ENCODE data around the gene ACACA.
"Not testable (repeated sequence)": the region's sequence is repeated elsewhere in the genome, so short reads cannot be mapped to it uniquely, and the experiment has no call there.

The ACACA gene

DNA sequence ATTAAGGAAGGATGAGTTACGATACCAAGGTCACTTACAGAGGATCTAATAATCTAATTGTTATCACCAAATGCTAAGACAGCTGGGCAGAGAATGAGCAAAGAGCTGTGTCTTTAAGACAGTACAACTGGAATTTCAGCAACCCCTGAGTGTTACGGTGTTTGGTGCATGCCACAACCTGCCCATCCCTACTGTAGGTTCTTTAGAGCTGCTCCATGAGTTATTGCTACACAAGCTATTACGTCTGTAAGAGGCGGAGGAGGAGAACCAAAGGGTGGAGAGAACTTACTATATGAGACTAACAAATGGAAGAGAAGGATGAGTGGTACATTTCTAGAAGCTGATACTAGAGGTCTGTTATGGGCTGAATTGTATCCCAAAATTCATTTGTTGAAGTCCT is 45.1 kb downstream of the ACACA start:
- TF ChIP-seq, protein P1, sequence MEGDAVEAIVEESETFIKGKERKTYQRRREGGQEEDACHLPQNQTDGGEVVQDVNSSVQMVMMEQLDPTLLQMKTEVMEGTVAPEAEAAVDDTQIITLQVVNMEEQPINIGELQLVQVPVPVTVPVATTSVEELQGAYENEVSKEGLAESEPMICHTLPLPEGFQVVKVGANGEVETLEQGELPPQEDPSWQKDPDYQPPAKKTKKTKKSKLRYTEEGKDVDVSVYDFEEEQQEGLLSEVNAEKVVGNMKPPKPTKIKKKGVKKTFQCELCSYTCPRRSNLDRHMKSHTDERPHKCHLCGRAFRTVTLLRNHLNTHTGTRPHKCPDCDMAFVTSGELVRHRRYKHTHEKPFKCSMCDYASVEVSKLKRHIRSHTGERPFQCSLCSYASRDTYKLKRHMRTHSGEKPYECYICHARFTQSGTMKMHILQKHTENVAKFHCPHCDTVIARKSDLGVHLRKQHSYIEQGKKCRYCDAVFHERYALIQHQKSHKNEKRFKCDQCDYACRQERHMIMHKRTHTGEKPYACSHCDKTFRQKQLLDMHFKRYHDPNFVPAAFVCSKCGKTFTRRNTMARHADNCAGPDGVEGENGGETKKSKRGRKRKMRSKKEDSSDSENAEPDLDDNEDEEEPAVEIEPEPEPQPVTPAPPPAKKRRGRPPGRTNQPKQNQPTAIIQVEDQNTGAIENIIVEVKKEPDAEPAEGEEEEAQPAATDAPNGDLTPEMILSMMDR (IDR thresholded peaks at IDR 0.05; ENCODE audit: low read depth, low read length, missing control alignments) = no peak
- no peak for DNase-seq (ENCODE audit: extremely low read depth, low read depth)
- H3K4me3 ChIP-seq (replicated peaks; ENCODE audit: low read depth, low read length) = no peak overlapping the region

DNA sequence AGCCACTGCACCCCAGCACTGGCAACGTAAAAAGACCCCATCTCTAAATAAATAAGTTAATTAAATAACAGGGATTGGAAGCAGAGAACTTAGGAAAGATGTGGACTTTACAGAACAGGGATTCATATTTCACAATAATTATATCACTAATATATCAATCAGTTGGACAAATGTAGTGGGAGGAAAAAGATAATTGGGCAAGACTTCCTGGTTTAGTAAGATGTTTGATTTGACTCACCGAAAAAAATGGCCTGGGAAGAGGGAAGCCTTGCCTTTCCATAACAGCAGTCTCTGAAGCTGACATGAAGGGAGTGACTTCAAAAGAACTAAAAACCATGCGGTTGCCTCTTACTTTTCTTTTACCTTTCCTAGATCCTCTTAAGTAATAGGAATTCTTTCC is 46.0 kb downstream of the ACACA start:
- TF ChIP-seq, protein P1 (IDR thresholded peaks at IDR 0.05; ENCODE audit: low read depth, low read length, missing control alignments) = no peak
- H3K4me3 ChIP-seq (replicated peaks; ENCODE audit: low read depth, low read length) = no peak overlapping the region
- no peak for DNase-seq (ENCODE audit: extremely low read depth, low read depth)

DNA sequence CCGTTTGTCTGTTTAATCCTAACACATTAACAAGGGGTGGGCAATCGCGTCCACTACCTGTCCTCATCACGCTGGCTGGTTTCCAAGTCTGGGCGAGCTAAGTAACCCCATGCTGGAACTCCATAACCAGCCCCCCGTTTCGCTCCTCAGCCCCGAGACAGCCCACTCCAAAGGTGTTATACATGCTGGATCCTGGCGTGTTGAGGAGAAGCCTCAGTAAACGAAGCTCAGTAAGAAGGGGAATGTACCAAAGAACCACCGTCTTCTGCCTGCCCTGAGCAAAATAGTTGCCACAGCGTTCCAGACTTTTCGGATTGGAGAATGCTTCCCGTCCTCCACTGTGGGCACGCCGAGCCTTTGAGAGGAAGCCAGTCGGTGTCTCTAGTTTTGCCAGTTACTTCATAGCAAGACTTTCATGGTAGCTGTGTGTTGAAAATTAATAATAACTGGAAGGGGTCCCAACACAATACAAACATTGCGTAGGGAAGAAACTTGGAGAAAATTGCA is 46.9 kb downstream of the ACACA start:
- DNase-seq (ENCODE audit: extremely low read depth, low read depth) = no peak
- H3K4me3 ChIP-seq (replicated peaks; ENCODE audit: low read depth, low read length) = peak overlapping the region; percentile 21

DNA sequence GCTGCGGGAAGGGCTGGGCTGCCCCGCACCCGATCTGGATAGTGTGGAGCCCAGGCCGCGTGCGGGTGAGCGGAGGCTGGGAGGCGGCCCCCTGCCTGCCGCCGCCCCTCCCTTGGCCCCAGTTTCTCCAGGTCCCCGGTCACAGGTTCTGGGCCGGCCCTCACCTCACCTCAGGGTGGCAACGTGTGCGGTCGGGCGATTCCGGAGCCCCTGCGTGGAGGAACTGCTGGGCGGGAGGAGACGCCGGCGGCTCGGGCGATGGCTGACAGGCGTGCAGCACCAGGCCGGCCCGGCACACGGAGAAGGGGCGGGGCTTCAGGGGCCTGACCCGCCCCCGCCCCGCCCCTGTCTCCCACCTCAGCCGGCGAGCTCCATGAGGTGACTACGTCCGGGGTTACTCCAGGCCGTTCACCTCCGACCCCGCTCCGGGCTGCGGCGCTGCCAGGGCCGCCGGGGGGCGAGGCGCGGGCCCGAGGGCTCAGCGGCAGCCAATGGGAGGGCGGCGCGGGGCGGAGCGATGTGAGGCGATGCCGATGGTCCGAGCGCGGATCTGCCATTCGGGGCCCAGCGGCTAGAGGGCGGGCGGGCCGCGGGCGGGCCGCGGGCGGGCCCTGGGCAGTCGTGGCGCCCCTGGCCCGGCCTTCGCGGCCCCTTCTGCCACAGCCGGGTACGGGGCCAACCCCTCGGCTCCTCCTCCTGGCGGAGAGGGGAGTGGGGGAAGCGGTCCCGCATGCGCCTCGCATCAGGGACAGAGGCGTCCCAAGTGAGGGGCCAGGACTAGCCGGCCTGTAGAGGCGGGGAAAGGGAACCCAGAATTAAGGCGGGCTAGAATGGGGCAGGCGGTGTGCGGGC is 47.6 kb downstream of the ACACA start:
- TF ChIP-seq, protein P1 (IDR thresholded peaks at IDR 0.05; ENCODE audit: low read depth, low read length, missing control alignments) = no peak
- H3K4me3 ChIP-seq (replicated peaks; ENCODE audit: low read depth, low read length) = peak overlapping the region; percentile 88
- peak; percentile 72 for DNase-seq (ENCODE audit: extremely low read depth, low read depth)

More for the DNA sequence above, 46.9 kb downstream of the ACACA start:
- TF ChIP-seq, protein P1 (IDR thresholded peaks at IDR 0.05; ENCODE audit: low read depth, low read length, missing control alignments) = no peak

DNA sequence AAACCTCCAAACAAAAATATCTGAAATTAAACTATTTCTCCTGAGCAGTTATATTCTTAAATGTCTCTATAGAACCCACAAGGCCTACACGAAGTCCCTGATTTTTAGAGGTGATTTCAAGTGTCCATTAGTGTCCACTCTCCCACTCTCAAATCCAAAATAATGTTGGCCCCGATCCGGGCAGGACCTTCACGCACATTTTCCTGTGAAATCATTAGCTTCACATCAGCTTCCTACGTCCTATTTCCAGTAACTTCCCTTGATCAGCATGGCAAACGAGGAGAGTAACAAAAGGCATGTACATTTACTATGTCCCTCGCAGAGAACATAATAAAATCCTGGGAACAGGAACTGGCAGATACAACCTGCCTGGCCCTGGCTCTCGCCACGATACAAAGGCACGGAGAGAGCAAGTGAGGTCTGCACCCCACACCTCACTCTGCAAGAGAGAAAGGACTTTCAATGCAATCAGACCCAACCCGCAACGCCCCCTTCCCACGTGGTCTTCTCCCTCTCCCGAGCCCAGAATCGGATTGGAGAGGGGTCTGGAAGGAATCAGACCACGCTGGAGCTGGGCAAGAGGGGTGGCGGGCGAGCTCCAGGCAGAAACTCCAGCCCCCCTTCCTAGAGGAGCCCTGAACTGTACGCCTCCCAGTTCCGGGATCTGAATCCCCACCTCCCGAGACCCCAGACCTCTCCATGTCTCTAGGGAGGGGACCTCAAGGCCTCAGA is 48.4 kb downstream of the ACACA start:
- peak overlapping the region; percentile 88 for H3K4me3 ChIP-seq (replicated peaks; ENCODE audit: low read depth, low read length)
- TF ChIP-seq, protein P1 (IDR thresholded peaks at IDR 0.05; ENCODE audit: low read depth, low read length, missing control alignments) = no peak
- DNase-seq (ENCODE audit: extremely low read depth, low read depth) = no peak

DNA sequence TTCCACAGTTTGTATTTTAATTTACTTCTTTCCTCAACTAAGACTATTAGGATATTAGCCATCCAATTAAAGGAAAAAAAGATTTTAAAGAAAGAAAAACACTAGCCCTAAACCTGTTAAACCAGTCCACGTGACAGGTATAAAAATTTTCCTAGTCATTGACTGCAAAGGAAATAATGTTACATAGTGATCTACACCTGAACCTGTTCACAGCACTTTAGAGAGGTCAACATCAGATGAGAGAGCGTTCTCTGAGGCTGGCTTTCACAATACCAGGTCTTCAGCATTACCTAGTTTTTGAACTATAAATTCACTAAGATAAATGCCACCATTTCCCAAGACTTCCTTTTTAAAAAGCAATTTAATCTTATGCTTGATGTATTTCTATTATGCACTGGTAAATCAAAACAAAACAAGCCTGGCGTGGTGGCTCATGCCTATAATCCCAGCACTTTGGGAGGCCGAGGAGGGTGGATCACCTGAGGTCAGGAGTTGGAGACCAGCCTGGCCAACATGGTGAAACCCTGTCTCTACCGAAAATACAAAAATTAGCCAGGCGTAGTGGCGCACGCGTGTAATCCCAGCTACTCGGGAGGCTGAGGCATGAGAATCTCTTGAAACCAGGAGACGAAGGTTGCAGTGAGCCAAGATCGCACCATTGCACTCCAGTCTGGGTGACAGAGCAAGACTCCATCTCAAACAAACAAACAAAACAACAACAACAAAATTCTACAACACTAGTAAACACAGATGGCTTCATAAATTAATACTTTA is 49.7 kb downstream of the ACACA start:
- not testable (repeated sequence) for DNase-seq (ENCODE audit: extremely low read depth, low read depth)
- peak overlapping the region; percentile 88 for H3K4me3 ChIP-seq (replicated peaks; ENCODE audit: low read depth, low read length)

DNA sequence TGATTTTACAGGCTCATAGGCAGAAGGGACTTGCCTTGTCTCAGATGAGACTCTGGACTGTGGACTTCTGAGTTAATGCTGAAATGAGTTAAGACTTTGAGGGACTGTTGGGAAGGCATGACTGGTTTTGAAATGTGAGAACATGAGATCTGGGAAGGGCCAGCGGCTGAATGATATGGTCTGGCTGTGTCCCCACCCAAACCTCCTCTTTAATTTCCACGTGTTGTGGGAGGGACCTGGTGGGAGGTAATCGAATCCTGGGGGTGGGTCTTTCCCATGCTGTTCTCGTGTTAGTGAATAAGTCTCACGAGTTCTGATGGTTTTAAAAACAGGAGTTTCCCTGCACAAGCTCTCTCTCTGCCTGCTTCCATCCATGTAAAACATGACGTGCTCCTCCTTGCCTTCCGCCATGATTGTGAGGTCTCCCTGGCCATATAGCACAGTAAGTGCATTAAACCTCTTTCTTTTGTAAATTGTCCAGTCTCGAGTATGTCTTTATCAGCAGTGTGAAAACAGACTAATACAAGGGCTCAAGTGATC is 59.7 kb downstream of the ACACA start:
- DNase-seq (ENCODE audit: extremely low read depth, low read depth); H3K4me3 ChIP-seq (replicated peaks; ENCODE audit: low read depth, low read length): not testable (repeated sequence)
